BLaER1 treated with 17β-estradiol and CSF1 and Interleukin-3, amounts not matched to agents 10 nM and 100 nM (cell line): ENCODE data around the gene SPSB3.
A peak's percentile ranks its signal among the peaks of the same experiment; 100 is the strongest.

Source experiments
- H3K27ac ChIP-seq, 11 experiments: shearing (Covaris generic); formaldehyde crosslinking; 2 replicates each; pipeline ENCODE4 v1.8.1; 2022
- H3K27me3 ChIP-seq, 11 experiments: shearing (Covaris generic); formaldehyde crosslinking; 2 replicates each; pipeline ENCODE4 v1.8.1; 2022
- H3K36me3 ChIP-seq, 11 experiments: shearing (Covaris generic); formaldehyde crosslinking; 2 replicates each; pipeline ENCODE4 v1.8.1; 2022
- H3K4me1 ChIP-seq, 10 experiments: shearing (Covaris generic); formaldehyde crosslinking; 2 replicates each; pipeline ENCODE4 v1.8.1; 2022
- H3K4me2 ChIP-seq, 11 experiments: shearing (Covaris generic); formaldehyde crosslinking; 2 replicates each; pipeline ENCODE4 v1.8.1; 2022
- H3K4me3 ChIP-seq, 10 experiments: shearing (Covaris generic); formaldehyde crosslinking; 2 replicates each; pipeline ENCODE4 v1.8.1; 2022
- H3K9ac ChIP-seq, 11 experiments: shearing (Covaris generic); formaldehyde crosslinking; 2 replicates each; pipeline ENCODE4 v1.8.1; 2022
- H3K9me3 ChIP-seq, 11 experiments: shearing (Covaris generic); formaldehyde crosslinking; replicated peaks in 1 of 11; 2 replicates each; pipeline ENCODE4 v1.8.1; 2022
- H4K20me1 ChIP-seq, 11 experiments: shearing (Covaris generic); formaldehyde crosslinking; 2 replicates each; pipeline ENCODE4 v1.8.1; 2022
- Cebpa-rat ChIP-seq, 11 experiments: shearing (Covaris generic); IDR thresholded peaks; 2 replicates each; pipeline ENCODE4 v1.8.1; 2022

The SPSB3 gene

GRCh38 chr16:1825381-1825863 lies 43.1 kb upstream of the SPSB3 start:
- no peak for TF ChIP-seq Cebpa-rat (IDR thresholded peaks at IDR 0.05)
- Histone ChIP-seq H3K27me3 (no peaks in the 10 kb centered on the region), H3K27ac (peak overlapping the region in 2 of 11 experiments; percentile 80 to 88; a peak in 4 of 22 replicates), H3K4me2 (peak overlapping the region; percentile 87 to 100 (median 97)), H3K9ac (peak overlapping the region; percentile 81 to 91 (median 86); a peak in 20 of 22 replicates), H4K20me1 (peaks cover 5 to 54% (median 31%) of the 10 kb centered on the region in 11 experiments; a peak in 16 of 22 replicates), H3K4me1 (peaks cover 32 to 51% (median 34%) of the 10 kb centered on the region in 10 experiments), H3K4me3 (peak overlapping the region; percentile 73 to 96 (median 85)), H3K9me3 (no peaks in the 10 kb centered on the region), H3K36me3 (peaks cover 22 to 43% (median 30%) of the 10 kb centered on the region in 11 experiments; a peak in 20 of 22 replicates)

DNA sequence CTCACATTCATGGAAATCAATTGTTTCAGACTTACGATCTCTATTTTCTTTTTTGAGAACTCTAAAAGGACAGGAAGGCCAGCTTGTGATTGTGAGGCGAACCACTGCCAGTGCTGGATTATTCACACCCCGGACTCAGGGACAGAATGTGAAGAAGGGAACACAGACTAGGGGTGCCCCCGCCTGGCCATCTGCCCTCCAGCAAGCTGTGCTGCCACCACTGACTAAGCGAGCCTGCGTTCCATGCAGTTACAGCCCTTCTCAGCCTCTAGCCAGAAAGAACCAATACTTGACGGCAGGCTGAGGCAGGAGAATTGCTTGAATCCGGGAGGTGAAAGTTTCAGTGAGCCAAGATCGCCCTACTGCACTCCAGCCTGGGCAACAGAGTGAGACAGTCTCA lies 41.5 kb upstream of the SPSB3 start:
- H3K9me3 ChIP-seq = no peaks in the 10 kb centered on the region
- TF ChIP-seq Cebpa-rat (IDR thresholded peaks at IDR 0.05) = no peak
- H3K4me1 ChIP-seq = peaks cover 25 to 35% (median 27%) of the 10 kb centered on the region in 10 experiments
- H3K9ac ChIP-seq = peak overlapping the region in 5 of 11 experiments; percentile 2 to 65 (median 39); a peak in 4 of 22 replicates
- H3K36me3 ChIP-seq = peaks cover 11 to 43% (median 34%) of the 10 kb centered on the region in 11 experiments; a peak in 19 of 22 replicates
- H3K4me3 ChIP-seq = no peak overlapping the region
- H4K20me1 ChIP-seq = peaks cover 5 to 54% (median 25%) of the 10 kb centered on the region in 11 experiments; a peak in 16 of 22 replicates
- H3K4me2 ChIP-seq = peak overlapping the region in 2 of 11 experiments; percentile 87 to 97; a peak in 2 of 22 replicates
- H3K27me3 ChIP-seq = no peaks in the 10 kb centered on the region
- H3K27ac ChIP-seq = no peak overlapping the region

DNA sequence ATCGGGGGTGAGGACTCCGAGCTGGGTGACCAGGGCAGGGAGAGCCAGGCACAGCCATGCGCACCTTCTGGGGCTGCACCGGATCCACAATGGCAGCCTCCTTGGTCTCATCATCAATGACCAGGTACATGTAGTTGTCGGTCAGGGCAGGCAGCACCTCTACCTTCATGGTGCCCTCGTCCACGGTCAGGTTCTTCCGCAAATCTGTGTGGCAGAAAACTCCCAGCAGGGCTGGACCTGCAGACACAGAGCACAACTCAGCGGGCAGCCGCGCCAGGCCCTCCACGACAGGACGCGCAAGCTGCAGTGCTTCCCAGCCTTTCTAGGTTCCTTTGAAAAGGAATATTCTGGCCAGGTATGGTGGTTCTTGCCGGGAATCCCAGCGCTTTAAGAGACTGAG lies 40.4 kb upstream of the SPSB3 start:
- Histone ChIP-seq H3K4me3 (no peak overlapping the region), H3K36me3 (peaks cover 11 to 53% (median 41%) of the 10 kb centered on the region in 11 experiments; a peak in 19 of 22 replicates), H3K27me3 (no peaks in the 10 kb centered on the region), H3K27ac (no peak overlapping the region), H4K20me1 (peaks cover 0 to 55% (median 27%) of the 10 kb centered on the region in 11 experiments; a peak in 14 of 22 replicates), H3K9ac (peak overlapping the region in 1 of 11 experiments; percentile 23; a peak in 1 of 22 replicates), H3K4me2 (no peak overlapping the region), H3K9me3 (no peaks in the 10 kb centered on the region), H3K4me1 (peaks cover 15 to 25% (median 17%) of the 10 kb centered on the region in 10 experiments)
- TF ChIP-seq Cebpa-rat (IDR thresholded peaks at IDR 0.05) = no peak

DNA sequence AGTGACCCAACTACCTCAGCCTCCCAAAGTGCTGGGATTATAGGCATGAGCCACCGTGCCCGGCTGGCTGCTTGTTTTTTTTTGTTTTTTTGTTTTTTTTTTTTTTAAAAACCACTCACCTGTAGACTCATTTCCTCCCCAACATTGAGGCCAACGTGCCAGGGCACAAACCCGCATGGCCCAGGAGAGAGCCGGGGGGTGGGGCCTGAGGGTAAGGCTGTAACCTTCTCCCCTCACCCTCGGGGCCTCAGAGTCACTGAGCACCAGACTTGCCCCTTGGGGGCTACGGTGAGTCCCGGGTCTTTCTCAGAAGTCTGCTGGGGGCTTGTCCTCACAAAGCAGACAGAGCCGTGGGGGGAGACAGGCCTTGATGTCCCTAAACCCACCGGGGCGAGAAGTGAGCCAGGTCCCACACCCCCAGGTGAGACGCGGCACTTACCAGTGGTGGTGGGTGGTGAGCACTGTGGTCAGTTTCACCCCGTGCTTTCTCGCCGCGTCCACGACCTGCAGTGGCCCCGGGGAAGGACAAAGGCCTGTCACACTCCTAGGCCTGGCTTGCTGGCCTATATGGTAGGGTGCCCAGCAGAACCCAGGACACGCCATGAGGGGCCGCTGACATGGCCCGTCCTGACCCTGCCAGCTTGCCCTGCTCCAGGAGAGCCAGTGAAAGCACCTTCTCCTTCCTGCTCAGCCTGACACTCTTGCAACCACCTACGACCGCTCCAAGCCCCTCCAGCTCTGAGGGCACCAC lies 39.7 kb upstream of the SPSB3 start:
- Histone ChIP-seq H3K4me3 (no peak overlapping the region), H3K4me2 (no peak overlapping the region), H3K4me1 (peaks cover 11 to 24% (median 13%) of the 10 kb centered on the region in 10 experiments), H3K36me3 (peaks cover 11 to 60% (median 49%) of the 10 kb centered on the region in 11 experiments; a peak in 21 of 22 replicates), H3K27me3 (no peaks in the 10 kb centered on the region), H3K9ac (peak overlapping the region in 3 of 11 experiments; percentile 23 to 58 (median 24); a peak in 2 of 22 replicates), H3K9me3 (no peaks in the 10 kb centered on the region), H3K27ac (no peak overlapping the region), H4K20me1 (peaks cover 0 to 63% (median 21%) of the 10 kb centered on the region in 11 experiments; a peak in 14 of 22 replicates)
- no peak for TF ChIP-seq Cebpa-rat (IDR thresholded peaks at IDR 0.05)

- Histone ChIP-seq H3K9me3 (no peaks in the 10 kb centered on the region), H4K20me1 (peaks cover 0 to 72% (median 20%) of the 10 kb centered on the region in 11 experiments; a peak in 15 of 22 replicates), H3K4me1 (peaks cover 9 to 24% (median 12%) of the 10 kb centered on the region in 10 experiments), H3K27me3 (no peaks in the 10 kb centered on the region), H3K36me3 (peaks cover 21 to 71% (median 60%) of the 10 kb centered on the region in 11 experiments), H3K27ac (no peak overlapping the region), H3K4me2 (no peak overlapping the region), H3K9ac (no peak overlapping the region; a peak in 1 of 22 replicates), H3K4me3 (no peak overlapping the region)
- no peak for TF ChIP-seq Cebpa-rat (IDR thresholded peaks at IDR 0.05)
These were observed 38.5 kb upstream of the SPSB3 start for GRCh38 chr16:1820946-1821290.

DNA sequence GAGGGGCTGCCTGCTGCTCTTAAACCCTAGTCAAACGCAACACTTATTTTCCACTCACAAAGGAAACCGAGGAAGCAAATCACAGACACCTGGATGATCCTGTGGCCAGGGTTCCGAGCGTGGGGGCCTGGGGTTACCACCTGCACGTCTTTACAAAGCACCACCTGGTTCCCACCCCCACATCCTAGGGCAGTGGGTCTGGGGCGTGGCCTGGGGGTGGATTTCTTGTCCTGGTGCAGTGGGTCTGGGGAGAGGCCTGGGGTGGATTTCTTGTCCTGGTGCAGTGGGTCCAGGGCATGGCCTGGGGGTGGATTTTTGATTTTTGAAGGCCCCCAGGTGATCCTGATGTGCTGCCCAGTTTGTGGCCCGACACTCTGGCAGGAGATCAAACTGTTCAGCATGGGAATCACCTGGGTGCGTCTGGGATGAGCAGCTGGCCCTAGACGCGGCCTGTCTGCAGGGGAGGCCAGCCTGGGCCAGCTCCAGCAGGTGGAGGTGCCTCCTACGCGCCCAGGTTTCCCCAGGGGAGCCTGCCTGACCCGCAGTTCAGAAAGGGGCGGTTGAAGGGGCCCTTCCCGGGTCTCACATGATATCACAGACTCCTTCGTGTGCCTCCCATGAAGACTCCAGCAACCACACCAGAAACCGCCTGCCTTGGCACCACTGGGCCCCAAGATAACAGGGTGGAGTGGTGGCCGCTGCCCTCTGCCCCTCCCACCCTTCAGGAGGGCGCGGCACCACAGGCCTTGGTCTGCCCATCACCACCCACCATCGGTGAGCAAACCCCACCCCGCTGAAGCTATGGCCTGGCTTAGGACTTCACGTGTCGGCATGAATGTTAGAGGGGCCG lies 38.0 kb upstream of the SPSB3 start:
- Histone ChIP-seq H3K4me3 (no peak overlapping the region), H3K9ac (peak overlapping the region in 1 of 11 experiments; percentile 24; a peak in 2 of 22 replicates), H3K36me3 (peaks cover 26 to 77% (median 61%) of the 10 kb centered on the region in 11 experiments), H4K20me1 (peaks cover 0 to 69% (median 17%) of the 10 kb centered on the region in 11 experiments; a peak in 15 of 22 replicates), H3K4me1 (peaks cover 3 to 19% (median 6%) of the 10 kb centered on the region in 10 experiments; a peak in 19 of 20 replicates), H3K9me3 (no peaks in the 10 kb centered on the region), H3K27ac (no peak overlapping the region), H3K27me3 (no peaks in the 10 kb centered on the region), H3K4me2 (no peak overlapping the region)
- no peak for TF ChIP-seq Cebpa-rat (IDR thresholded peaks at IDR 0.05)

DNA sequence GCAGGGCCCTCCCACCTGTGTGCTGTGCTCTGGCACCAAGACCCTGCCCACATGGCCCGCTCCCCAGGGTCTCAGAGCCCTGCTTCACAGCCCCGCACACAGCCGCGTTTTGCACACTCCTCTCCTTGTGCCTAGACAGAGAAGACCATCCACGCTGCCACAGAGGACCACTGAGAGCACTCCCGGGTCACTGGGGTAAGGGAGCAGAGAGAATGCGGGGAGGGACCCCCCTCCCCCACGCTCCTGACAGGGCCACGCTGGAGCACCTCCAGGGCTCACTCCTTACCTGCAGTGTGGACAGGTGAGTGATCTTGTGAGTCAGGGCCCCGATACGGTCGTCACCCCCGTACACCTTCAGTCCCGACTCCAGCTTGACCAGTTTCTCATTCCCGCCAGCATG lies 37.2 kb upstream of the SPSB3 start:
- H3K27me3 ChIP-seq = no peaks in the 10 kb centered on the region
- no peak for TF ChIP-seq Cebpa-rat (IDR thresholded peaks at IDR 0.05)
- H3K9ac ChIP-seq = no peak overlapping the region
- peaks cover 0 to 62% (median 16%) of the 10 kb centered on the region in 11 experiments; a peak in 15 of 22 replicates for H4K20me1 ChIP-seq
- H3K27ac ChIP-seq = no peak overlapping the region
- H3K4me3 ChIP-seq = no peak overlapping the region
- no peak overlapping the region for H3K4me2 ChIP-seq
- peaks cover 0 to 12% (median 0%) of the 10 kb centered on the region in 10 experiments; a peak in 7 of 20 replicates for H3K4me1 ChIP-seq
- H3K36me3 ChIP-seq = peaks cover 26 to 84% (median 61%) of the 10 kb centered on the region in 11 experiments
- no peaks in the 10 kb centered on the region for H3K9me3 ChIP-seq

- Histone ChIP-seq H3K4me3 (no peak overlapping the region), H4K20me1 (peaks cover 0 to 56% (median 12%) of the 10 kb centered on the region in 11 experiments; a peak in 14 of 22 replicates), H3K27ac (no peak overlapping the region), H3K4me2 (no peak overlapping the region), H3K9me3 (no peaks in the 10 kb centered on the region), H3K36me3 (peaks cover 26 to 90% (median 61%) of the 10 kb centered on the region in 11 experiments), H3K27me3 (no peaks in the 10 kb centered on the region), H3K4me1 (peaks cover 0 to 6% (median 0%) of the 10 kb centered on the region in 10 experiments; a peak in 5 of 20 replicates), H3K9ac (no peak overlapping the region)
- no peak for TF ChIP-seq Cebpa-rat (IDR thresholded peaks at IDR 0.05)
These were observed 36.6 kb upstream of the SPSB3 start for GRCh38 chr16:1818873-1819525.
